NCI-H2081 (cell line): ENCODE data around the gene ANXA8.
"Not testable (repeated sequence)": the region's sequence is repeated elsewhere in the genome, so short reads cannot be mapped to it uniquely, and the experiment has no call there.

Experiments
- DNase-seq, 2 experiments: peaks; one replicate each; lab custom pipeline; 2025; lab: John Stamatoyannopoulos, UW

Gene ANXA8, protein sequence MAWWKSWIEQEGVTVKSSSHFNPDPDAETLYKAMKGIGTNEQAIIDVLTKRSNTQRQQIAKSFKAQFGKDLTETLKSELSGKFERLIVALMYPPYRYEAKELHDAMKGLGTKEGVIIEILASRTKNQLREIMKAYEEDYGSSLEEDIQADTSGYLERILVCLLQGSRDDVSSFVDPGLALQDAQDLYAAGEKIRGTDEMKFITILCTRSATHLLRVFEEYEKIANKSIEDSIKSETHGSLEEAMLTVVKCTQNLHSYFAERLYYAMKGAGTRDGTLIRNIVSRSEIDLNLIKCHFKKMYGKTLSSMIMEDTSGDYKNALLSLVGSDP

DNA sequence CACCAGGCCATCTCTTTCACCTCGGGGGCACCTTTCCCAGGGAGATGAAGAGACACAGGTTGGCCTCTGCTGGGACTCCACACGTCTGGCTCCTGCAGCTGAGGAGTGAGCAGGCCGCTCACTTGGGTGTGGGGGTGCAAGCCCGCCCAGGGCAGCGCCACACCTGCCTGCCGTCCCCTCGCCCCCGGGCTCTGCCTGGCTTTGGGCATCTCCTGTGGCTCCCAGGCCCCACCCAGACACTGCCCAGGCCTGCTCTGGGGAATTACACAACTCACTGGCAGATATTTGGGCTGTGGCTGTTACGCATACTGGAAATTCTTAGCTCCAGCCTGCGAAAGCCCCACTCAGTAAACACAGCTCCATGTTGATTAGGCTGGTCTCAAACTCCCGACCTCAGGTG is at the start of gene ANXA8:
Gene ANXA8, minus strand, starts transcription at position 193 of the 400 bp plus-strand sequence. Its CDS starts 182 bp downstream, at position 11.
- not testable (repeated sequence) for DNase-seq

DNA sequence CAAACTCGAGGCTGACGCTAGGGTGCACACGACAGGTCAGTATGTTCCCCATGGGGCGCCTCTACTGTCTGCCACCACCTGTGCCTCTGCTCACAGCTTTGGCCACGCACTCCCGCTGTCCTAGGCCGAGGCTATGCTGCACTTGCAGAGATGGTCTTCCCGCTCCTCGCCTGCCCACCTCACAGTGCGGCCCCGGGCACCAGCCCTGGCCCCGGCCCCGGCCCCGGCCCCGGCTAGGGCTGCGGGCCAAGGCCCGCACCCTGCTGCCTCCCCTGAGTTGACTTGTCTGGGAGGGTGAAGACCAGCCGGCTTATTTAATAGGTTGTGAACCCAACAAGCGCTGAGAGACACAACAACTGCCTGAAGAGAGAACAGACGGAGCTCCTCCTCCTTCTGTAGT is 39.6 kb upstream of the ANXA8 start, which contains the start of gene AGAP9:
Gene AGAP9, minus strand, starts transcription at position 164 of the 400 bp plus-strand sequence. Its CDS starts 112 bp downstream, at position 52.
- DNase-seq: not testable (repeated sequence)

- DNase-seq: not testable (repeated sequence)
Observed at GRCh38 chr10:47502313-47502712, 18.4 kb upstream of the ANXA8 start.

- DNase-seq: not testable (repeated sequence)
Observed at GRCh38 chr10:47494226-47494625, 10.3 kb upstream of the ANXA8 start.

DNA sequence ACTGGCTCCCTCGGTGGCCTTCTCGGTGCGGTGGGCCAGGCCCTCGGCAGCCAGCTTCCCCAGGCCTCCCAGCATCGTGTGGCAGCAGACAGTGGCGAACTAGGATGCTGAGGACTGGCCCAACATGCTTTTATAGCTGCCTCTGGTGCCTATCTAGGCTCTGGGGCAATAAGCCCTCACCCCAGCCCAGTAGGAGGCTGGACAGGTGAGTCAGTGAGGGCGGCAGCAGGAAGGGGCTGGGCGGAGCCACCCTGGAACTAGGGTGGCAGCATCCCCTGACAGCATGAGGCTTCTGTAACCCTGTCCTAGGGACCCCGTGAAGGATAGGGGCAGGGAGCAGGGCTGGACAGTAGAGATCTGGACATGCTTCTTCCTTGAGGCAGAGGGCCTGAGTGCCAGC is 7.7 kb upstream of the ANXA8 start, which contains the start of gene FAM25G:
Gene FAM25G, minus strand, starts transcription at position 101 of the 400 bp plus-strand sequence. Its CDS starts 26 bp downstream, at position 75.
- DNase-seq: not testable (repeated sequence)

DNA sequence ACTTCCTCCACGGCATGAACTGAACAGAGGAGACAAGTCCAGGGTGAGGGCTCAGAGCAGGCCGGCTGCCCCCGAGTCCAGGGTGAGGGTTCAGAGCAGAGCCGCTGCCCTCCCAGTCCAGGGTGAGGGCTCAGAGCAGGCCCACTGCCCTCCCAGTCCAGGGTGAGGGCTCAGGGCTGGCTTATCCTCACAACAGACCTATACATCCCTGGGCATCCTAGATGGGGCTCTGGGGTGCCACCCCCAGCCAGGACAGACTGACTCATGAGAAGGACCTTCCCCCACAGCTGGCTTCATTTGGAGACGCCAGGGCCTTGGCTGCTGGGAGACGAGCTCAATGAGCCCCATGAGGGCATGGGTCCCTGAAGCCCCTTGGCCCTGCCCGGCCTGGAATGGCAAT is 5.7 kb upstream of the ANXA8 start:
- not testable (repeated sequence) for DNase-seq

DNA sequence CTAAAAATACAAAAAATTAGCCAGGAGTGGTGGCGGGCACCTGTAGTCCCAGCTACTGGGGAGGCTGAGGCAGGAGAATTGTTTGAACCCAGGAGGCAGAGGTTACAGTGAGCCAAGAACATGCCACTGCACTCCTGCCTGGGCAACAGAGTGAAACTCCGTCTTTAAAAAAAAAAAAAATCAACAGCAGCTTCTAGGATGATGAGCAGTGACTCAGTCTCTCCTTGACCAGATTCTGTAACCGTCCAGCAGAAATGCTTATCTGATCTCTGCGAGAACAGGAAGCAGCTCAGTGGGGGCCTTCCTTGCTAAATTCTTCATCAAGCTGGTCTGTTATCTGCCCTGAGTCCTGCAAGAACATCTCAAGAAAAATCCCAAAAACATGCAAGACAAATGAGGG is 2.0 kb upstream of the ANXA8 start:
- not testable (repeated sequence) for DNase-seq

- DNase-seq: not testable (repeated sequence)
Observed at GRCh38 chr10:47484786-47485185, 871 bp upstream of the ANXA8 start.

GRCh38 chr10:47482367-47482766 is 1.5 kb downstream of the ANXA8 start:
- not testable (repeated sequence) for DNase-seq

DNA sequence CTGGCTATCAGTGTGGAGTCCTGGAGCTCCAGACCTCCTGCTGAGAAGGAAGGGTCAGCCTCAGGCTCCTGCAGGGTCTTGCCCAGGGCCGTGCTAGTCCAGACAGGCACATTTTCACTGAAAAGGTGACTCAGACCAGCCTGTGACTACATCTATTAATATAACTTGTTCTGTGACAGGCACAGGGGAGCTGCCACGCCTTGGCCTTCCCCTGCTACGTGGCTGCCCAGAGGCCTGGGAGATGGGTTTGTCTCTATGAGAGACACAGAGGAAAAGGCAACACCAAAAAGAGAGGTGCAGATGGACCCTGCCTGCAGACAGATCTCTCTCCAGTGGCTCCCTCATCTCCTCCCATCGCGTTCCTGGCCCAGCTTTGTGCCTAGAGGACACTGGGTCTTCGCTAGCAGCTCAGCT is 2.1 kb downstream of the ANXA8 start:
- DNase-seq: not testable (repeated sequence)

GRCh38 chr10:47481182-47481766 is 2.6 kb downstream of the ANXA8 start:
- not testable (repeated sequence) for DNase-seq

GRCh38 chr10:47480133-47480532 is 3.8 kb downstream of the ANXA8 start:
- not testable (repeated sequence) for DNase-seq

GRCh38 chr10:47478114-47478513 is 5.8 kb downstream of the ANXA8 start:
- DNase-seq: not testable (repeated sequence)

GRCh38 chr10:47477078-47477477 is 6.8 kb downstream of the ANXA8 start:
- not testable (repeated sequence) for DNase-seq

DNA sequence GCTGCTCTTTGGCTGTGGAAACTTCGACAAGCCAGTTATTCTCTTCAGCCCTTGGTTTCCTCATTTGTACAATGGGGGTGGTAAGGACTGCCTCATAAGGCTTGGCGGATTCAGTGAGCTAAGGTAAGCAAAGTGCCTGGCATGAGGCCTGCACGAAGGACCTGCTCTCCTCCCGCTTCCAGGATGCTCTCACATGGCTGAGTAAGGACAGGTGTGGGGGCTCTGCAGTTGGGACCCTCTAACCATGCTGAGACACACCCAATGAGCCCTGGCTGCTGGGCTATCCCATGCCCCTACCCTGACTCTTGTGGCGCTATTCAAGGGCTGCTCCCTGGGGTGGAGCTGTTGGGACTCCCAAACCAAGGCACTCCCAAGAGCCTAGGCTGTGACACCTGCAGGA is 8.8 kb downstream of the ANXA8 start:
- not testable (repeated sequence) for DNase-seq

DNA sequence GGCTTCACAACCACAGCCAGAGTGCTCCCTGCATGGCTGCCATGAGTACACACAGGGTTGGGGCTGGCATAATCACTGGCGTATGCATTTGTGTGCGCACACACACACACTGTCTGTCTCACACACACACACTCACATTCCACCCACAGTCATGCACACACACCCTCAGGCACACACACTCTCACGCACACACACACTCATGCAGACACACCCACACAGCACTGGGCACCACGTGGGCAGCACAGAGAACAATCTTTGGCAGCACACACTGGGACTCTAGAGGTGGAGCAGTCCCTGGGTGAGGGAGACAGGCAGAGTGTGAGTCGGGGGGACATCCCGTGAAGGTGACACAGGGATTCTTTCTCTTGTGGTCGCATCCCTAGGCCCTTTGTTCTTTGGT is 10.4 kb downstream of the ANXA8 start:
- not testable (repeated sequence) for DNase-seq

DNA sequence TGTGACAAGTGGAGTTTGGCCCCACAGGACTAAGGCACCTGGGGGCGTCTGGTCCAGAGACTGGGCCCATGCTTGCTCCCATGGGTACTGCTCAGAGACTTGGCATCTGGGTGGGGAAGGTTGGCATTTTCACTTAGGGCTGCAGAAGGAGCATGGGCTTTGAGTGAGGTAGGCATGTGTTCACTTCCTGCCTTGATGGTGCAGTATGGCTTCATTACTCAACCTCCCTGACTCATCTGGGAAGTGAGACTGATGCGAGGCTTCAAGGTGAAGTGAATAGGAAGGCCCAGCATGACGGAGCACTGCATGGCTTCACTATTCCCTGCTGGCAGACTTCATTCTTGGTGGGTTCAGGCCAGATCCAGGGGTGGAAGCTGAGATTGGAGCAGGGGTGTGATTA is 11.3 kb downstream of the ANXA8 start:
- DNase-seq: not testable (repeated sequence)

DNA sequence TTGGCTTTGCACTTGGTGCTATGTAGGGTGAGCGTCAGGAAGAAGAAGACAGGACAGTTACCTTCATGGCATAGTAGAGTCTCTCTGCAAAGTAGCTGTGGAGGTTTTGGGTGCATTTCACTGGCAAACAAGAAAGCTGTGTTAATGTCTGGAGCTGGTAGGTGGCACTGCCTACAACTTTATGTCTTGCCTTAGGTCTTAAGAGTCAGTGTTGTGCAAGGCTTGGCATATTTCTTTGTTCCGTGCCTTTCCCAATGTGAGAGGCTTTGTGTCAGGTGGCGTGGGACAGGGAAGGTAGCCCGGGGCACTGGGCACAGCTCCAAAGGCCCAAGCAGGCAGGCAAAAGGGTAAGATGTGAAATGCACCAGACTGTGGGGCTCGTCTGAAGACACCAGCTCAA is 11.8 kb downstream of the ANXA8 start:
- not testable (repeated sequence) for DNase-seq

- not testable (repeated sequence) for DNase-seq
Observed at GRCh38 chr10:47468731-47469528, 15.0 kb downstream of the ANXA8 start.

DNA sequence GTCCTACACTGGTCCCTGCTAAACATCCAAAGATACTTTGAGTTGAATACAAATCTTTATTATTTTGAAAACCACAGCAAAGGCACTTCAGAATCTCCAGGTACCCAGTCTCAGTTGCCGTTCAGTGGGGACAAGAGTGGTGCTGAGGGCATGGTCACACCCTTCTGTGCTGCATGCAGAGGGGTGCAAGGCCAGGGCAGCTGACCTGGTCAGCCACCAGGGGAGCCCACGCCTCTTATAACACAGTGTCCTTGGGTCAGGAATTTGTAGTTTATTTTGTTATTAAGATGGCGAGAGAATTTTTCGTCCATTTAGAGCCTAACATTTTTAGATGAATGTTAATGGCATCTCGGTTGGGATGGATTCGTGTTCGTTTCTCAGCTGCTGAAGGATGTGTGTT is 16.0 kb downstream of the ANXA8 start:
- DNase-seq: not testable (repeated sequence)

- DNase-seq: not testable (repeated sequence)
Observed at GRCh38 chr10:47467458-47467857, 16.5 kb downstream of the ANXA8 start.
